DND-41 (cell line): Measurements from ENCODE around the gene ZNF48.

Experiments used
- CTCF ChIP-seq: IDR thresholded peaks from 2 replicates; pipeline ENCODE4 v1.5.1; 2012; ENCODE audit warnings: borderline replicate concordance, low read length, moderate library complexity, mild to moderate bottlenecking; ENCODE audit not compliant: poor library complexity, severe bottlenecking; ENCODE audit errors: extremely low read depth
- EZH2 ChIP-seq: IDR thresholded peaks from 3 replicates; pipeline ENCODE4 v1.6.1; 2012; ENCODE audit warnings: borderline replicate concordance, low read depth, mild to moderate bottlenecking, moderate library complexity, low read length, inconsistent platforms; ENCODE audit not compliant: severe bottlenecking

- TF ChIP-seq CTCF, result no peak
- TF ChIP-seq EZH2, result no peak
These were observed 30.0 kb upstream of the ZNF48 start for GRCh38 chr16:30365200-30365599.
